Skeletal muscle satellite cell (primary cell): ENCODE results near the gene EIF2AK2.

Experiments used
- H3K27me3 ChIP-seq: 2 replicates; pipeline ENCODE4 v1.7.0; 2013; ENCODE audit warnings: low read length; ENCODE audit not compliant: control insufficient read depth, insufficient read depth
- H3K36me3 ChIP-seq: 2 replicates; pipeline ENCODE4 v1.7.0; 2013; ENCODE audit warnings: mild to moderate bottlenecking, control low read depth, low read length; ENCODE audit not compliant: insufficient read depth
- H3K4me1 ChIP-seq: 2 replicates; pipeline ENCODE4 v1.7.0; 2013; ENCODE audit warnings: low read length; ENCODE audit not compliant: control insufficient read depth, insufficient read depth
- H3K4me2 ChIP-seq: 2 replicates; pipeline ENCODE4 v1.7.0; 2013; ENCODE audit warnings: mild to moderate bottlenecking, low read length
- H3K4me3 ChIP-seq: 2 replicates; pipeline ENCODE4 v1.7.0; 2013; ENCODE audit warnings: low read length
- H3K9ac ChIP-seq: 2 replicates; pipeline ENCODE4 v1.7.0; 2013; ENCODE audit warnings: mild to moderate bottlenecking, low read depth, low read length, moderate library complexity
- H3K9me3 ChIP-seq: replicated peaks from 2 replicates; pipeline ENCODE4 v1.7.0; 2013; ENCODE audit warnings: mild to moderate bottlenecking, control low read depth, low read length

The EIF2AK2 gene

GRCh38 chr2:37167636-37168180, 10.9 kb upstream of the EIF2AK2 start:
- no peaks in the 10 kb centered on the region for H3K9me3 ChIP-seq
- peaks cover 5% of the 10 kb centered on the region for H3K4me1 ChIP-seq
- no peaks in the 10 kb centered on the region for H3K27me3 ChIP-seq
- no peak overlapping the region for H3K4me2 ChIP-seq
- H3K9ac ChIP-seq: no peak overlapping the region
- H3K36me3 ChIP-seq: no peaks in the 10 kb centered on the region
- H3K4me3 ChIP-seq: no peak overlapping the region

- Histone ChIP-seq H3K27me3 (no peaks in the 10 kb centered on the region), H3K9ac (no peak overlapping the region), H3K4me2 (no peak overlapping the region), H3K4me1 (peaks cover 5% of the 10 kb centered on the region), H3K9me3 (no peaks in the 10 kb centered on the region), H3K4me3 (no peak overlapping the region), H3K36me3 (no peaks in the 10 kb centered on the region)
Observed at GRCh38 chr2:37164757-37165156, 8.0 kb upstream of the EIF2AK2 start.

GRCh38 chr2:37156071-37156856, 516 bp downstream of the EIF2AK2 start:
- H3K4me2 ChIP-seq: peak overlapping the region; percentile 97
- no peaks in the 10 kb centered on the region for H3K36me3 ChIP-seq
- H3K27me3 ChIP-seq: no peaks in the 10 kb centered on the region
- peak overlapping the region; percentile 93 for H3K9ac ChIP-seq
- H3K4me3 ChIP-seq: peak overlapping the region; percentile 82
- no peaks in the 10 kb centered on the region for H3K9me3 ChIP-seq
- peaks cover 16% of the 10 kb centered on the region for H3K4me1 ChIP-seq

- Histone ChIP-seq H3K9me3 (no peaks in the 10 kb centered on the region), H3K4me2 (no peak overlapping the region), H3K9ac (no peak overlapping the region), H3K4me3 (no peak overlapping the region), H3K27me3 (no peaks in the 10 kb centered on the region), H3K36me3 (no peaks in the 10 kb centered on the region), H3K4me1 (peaks cover 20% of the 10 kb centered on the region)
Observed at GRCh38 chr2:37154785-37155184, 2.0 kb downstream of the EIF2AK2 start.

GRCh38 chr2:37153224-37153623, 3.6 kb downstream of the EIF2AK2 start:
- Histone ChIP-seq H3K9ac (no peak overlapping the region), H3K4me1 (peaks cover 20% of the 10 kb centered on the region), H3K36me3 (peaks cover 9% of the 10 kb centered on the region)

GRCh38 chr2:37149626-37150322, 7.0 kb downstream of the EIF2AK2 start:
- Histone ChIP-seq H3K4me1 (peaks cover 7% of the 10 kb centered on the region), H3K27me3 (no peaks in the 10 kb centered on the region), H3K36me3 (peaks cover 26% of the 10 kb centered on the region), H3K9me3 (no peaks in the 10 kb centered on the region), H3K4me3 (no peak overlapping the region), H3K4me2 (no peak overlapping the region), H3K9ac (no peak overlapping the region)

More at GRCh38 chr2:37153224-37153623, 3.6 kb downstream of the EIF2AK2 start:
- H3K27me3 ChIP-seq: no peaks in the 10 kb centered on the region
- no peak overlapping the region for H3K4me2 ChIP-seq
- H3K4me3 ChIP-seq: no peak overlapping the region
- H3K9me3 ChIP-seq: no peaks in the 10 kb centered on the region

- peaks cover 29% of the 10 kb centered on the region for H3K36me3 ChIP-seq
- no peak overlapping the region for H3K9ac ChIP-seq
- no peaks in the 10 kb centered on the region for H3K27me3 ChIP-seq
- H3K4me2 ChIP-seq: no peak overlapping the region
- no peaks in the 10 kb centered on the region for H3K9me3 ChIP-seq
- H3K4me1 ChIP-seq: peaks cover 7% of the 10 kb centered on the region
- no peak overlapping the region for H3K4me3 ChIP-seq
Observed at GRCh38 chr2:37148325-37148724, 8.5 kb downstream of the EIF2AK2 start.

GRCh38 chr2:37146062-37146461, 10.7 kb downstream of the EIF2AK2 start:
- Histone ChIP-seq H3K4me3 (no peak overlapping the region), H3K4me2 (no peak overlapping the region), H3K36me3 (peaks cover 39% of the 10 kb centered on the region), H3K9me3 (no peaks in the 10 kb centered on the region), H3K4me1 (peaks cover 2% of the 10 kb centered on the region), H3K9ac (no peak overlapping the region), H3K27me3 (no peaks in the 10 kb centered on the region)

GRCh38 chr2:37143974-37144373, 12.8 kb downstream of the EIF2AK2 start:
- no peak overlapping the region for H3K9ac ChIP-seq
- no peaks in the 10 kb centered on the region for H3K4me1 ChIP-seq
- no peak overlapping the region for H3K4me3 ChIP-seq
- no peaks in the 10 kb centered on the region for H3K9me3 ChIP-seq
- H3K4me2 ChIP-seq: no peak overlapping the region
- no peaks in the 10 kb centered on the region for H3K27me3 ChIP-seq
- peaks cover 46% of the 10 kb centered on the region for H3K36me3 ChIP-seq

- H3K4me3 ChIP-seq: no peak overlapping the region
- no peak overlapping the region for H3K4me2 ChIP-seq
- H3K4me1 ChIP-seq: no peaks in the 10 kb centered on the region
- H3K27me3 ChIP-seq: no peaks in the 10 kb centered on the region
- H3K9me3 ChIP-seq: no peaks in the 10 kb centered on the region
- peaks cover 42% of the 10 kb centered on the region for H3K36me3 ChIP-seq
- no peak overlapping the region for H3K9ac ChIP-seq
Observed at GRCh38 chr2:37142546-37142945, 14.2 kb downstream of the EIF2AK2 start.

GRCh38 chr2:37132914-37133313, 23.9 kb downstream of the EIF2AK2 start:
- H3K4me2 ChIP-seq: no peak overlapping the region
- H3K4me3 ChIP-seq: no peak overlapping the region
- no peak overlapping the region for H3K9ac ChIP-seq
- no peaks in the 10 kb centered on the region for H3K4me1 ChIP-seq
- H3K36me3 ChIP-seq: peaks cover 72% of the 10 kb centered on the region
- no peaks in the 10 kb centered on the region for H3K9me3 ChIP-seq
- no peaks in the 10 kb centered on the region for H3K27me3 ChIP-seq
